HepG2 (cell line): ENCODE measurements around the gene SLC12A3. TPM values are rescaled to one million over a fixed set of nuclear protein-coding genes. Genes with fewer than 3 reads are reported as not detected.
A peak's percentile ranks its signal among the peaks of the same experiment; 100 is the strongest.

Experiments
- AKAP8 ChIP-seq: sonication (generic); formaldehyde crosslinking; IDR thresholded peaks from 2 replicates; pipeline ENCODE4 v1.5.1; 2020; ENCODE audit warnings: mild to moderate bottlenecking, missing genetic modification reagents
- ARID2 ChIP-seq: sonication (generic); formaldehyde crosslinking; IDR thresholded peaks from 2 replicates; pipeline ENCODE4 v1.8.1; 2022; ENCODE audit warnings: mild to moderate bottlenecking, missing genetic modification reagents, borderline replicate concordance
- ATF6 ChIP-seq: sonication (generic); formaldehyde crosslinking; conservative IDR thresholded peaks from 2 replicates; pipeline ENCODE4 v1.4.0; 2020; ENCODE audit warnings: missing genetic modification reagents
- BRD4 ChIP-seq: sonication (generic); formaldehyde crosslinking; IDR thresholded peaks from 2 replicates; pipeline ENCODE4 v1.4.0; 2020; ENCODE audit warnings: missing genetic modification reagents
- DDIT3 ChIP-seq: sonication (generic); formaldehyde crosslinking; IDR thresholded peaks from 2 replicates; pipeline ENCODE4 v1.4.0; 2020; ENCODE audit warnings: mild to moderate bottlenecking, missing genetic modification reagents
- EED ChIP-seq: sonication (generic); formaldehyde crosslinking; IDR thresholded peaks from 2 replicates; pipeline ENCODE4 v1.5.0; 2020; ENCODE audit warnings: mild to moderate bottlenecking, missing genetic modification reagents
- EHMT2 ChIP-seq: fragments of 200-600 bp; sonication (generic); IDR thresholded peaks from 2 replicates; pipeline ENCODE4 v1.7.0; 2017; ENCODE audit warnings: antibody characterized with exemption, low read depth, low read length, borderline replicate concordance
- ELF3 ChIP-seq: IDR thresholded peaks from 2 replicates; pipeline ENCODE4 v1.6.1; 2016; ENCODE audit warnings: missing genetic modification reagents, missing compliant biosample characterization
- ETV5 ChIP-seq: IDR thresholded peaks from 2 replicates; pipeline ENCODE4 v1.6.1; 2018; ENCODE audit warnings: missing biosample characterization, missing genetic modification reagents, inconsistent platforms, borderline replicate concordance
- GLI4 ChIP-seq: sonication (generic); formaldehyde crosslinking; IDR thresholded peaks from 2 replicates; pipeline ENCODE4 v1.5.1; 2020; ENCODE audit warnings: missing genetic modification reagents, mild to moderate bottlenecking, moderate library complexity, borderline replicate concordance
- HNRNPK ChIP-seq: fragments of 200-400 bp; formaldehyde crosslinking; IDR thresholded peaks from 2 replicates; pipeline ENCODE4 v1.6.1; 2018; ENCODE audit warnings: low read length, low read depth, moderate library complexity, mild to moderate bottlenecking; ENCODE audit not compliant: poor library complexity, severe bottlenecking
- NCOA5 ChIP-seq: sonication (generic); formaldehyde crosslinking; IDR thresholded peaks from 2 replicates; pipeline ENCODE4 v1.4.0; 2020; ENCODE audit warnings: missing genetic modification reagents
- NFYC ChIP-seq: IDR thresholded peaks from 2 replicates; pipeline ENCODE4 v1.6.1; 2016; ENCODE audit warnings: missing genetic modification reagents, missing compliant biosample characterization
- POLR2AphosphoS5 ChIP-seq: IDR thresholded peaks from 2 replicates; pipeline ENCODE4 v1.6.1; 2012; ENCODE audit warnings: low read depth, low read length
- POLR2G ChIP-seq: fragments of 200-400 bp; formaldehyde crosslinking; IDR thresholded peaks from 2 replicates; pipeline ENCODE4 v1.6.1; 2018; ENCODE audit warnings: mild to moderate bottlenecking, low read depth, low read length, moderate library complexity
- SMAD3 ChIP-seq: sonication (generic); formaldehyde crosslinking; IDR thresholded peaks from 2 replicates; pipeline ENCODE4 v1.4.0; 2020; ENCODE audit warnings: missing genetic modification reagents
- SOX6 ChIP-seq, 2 experiments: fragments of 450-650 bp in 1 of 2; sonication (generic) in 1 of 2; formaldehyde crosslinking in 1 of 2; IDR thresholded peaks; 2 replicates each; pipeline versions ENCODE4 v1.4.0 to v1.6.1; 2017 to 2020; ENCODE audit warnings: antibody characterized with exemption in 1 of 2, mild to moderate bottlenecking in 1 of 2, missing genetic modification reagents in 1 of 2
- SRF ChIP-seq: IDR thresholded peaks from 2 replicates; pipeline ENCODE4 v1.6.1; 2011; ENCODE audit warnings: mild to moderate bottlenecking, low read depth, low read length, moderate library complexity
- SRSF9 ChIP-seq: fragments of 200-400 bp; formaldehyde crosslinking; IDR thresholded peaks from 2 replicates; pipeline ENCODE4 v1.6.1; 2018; ENCODE audit warnings: borderline replicate concordance, mild to moderate bottlenecking, low read depth, low read length; ENCODE audit not compliant: insufficient read depth, poor library complexity, severe bottlenecking
- TAF1 ChIP-seq: sonication (generic); formaldehyde crosslinking; IDR thresholded peaks from 2 replicates; pipeline ENCODE4 v1.4.0; 2020; ENCODE audit warnings: missing genetic modification reagents
- TCF12 ChIP-seq, 2 experiments: fragments of 450-650 bp in 1 of 2; sonication (generic) in 1 of 2; formaldehyde crosslinking in 1 of 2; IDR thresholded peaks; 2 replicates each; pipeline versions ENCODE4 v1.6.1 to v1.8.0; 2017 to 2022; ENCODE audit warnings: antibody characterized with exemption in 1 of 2, mild to moderate bottlenecking in 1 of 2, missing genetic modification reagents in 1 of 2, moderate library complexity in 1 of 2
- TGIF2 ChIP-seq: IDR thresholded peaks from 2 replicates; pipeline ENCODE4 v1.6.1; 2016; ENCODE audit warnings: control low read depth, missing compliant biosample characterization
- TSC22D2 ChIP-seq: sonication (generic); formaldehyde crosslinking; IDR thresholded peaks from 2 replicates; pipeline ENCODE4 v1.5.1; 2020; ENCODE audit warnings: missing genetic modification reagents, mild to moderate bottlenecking, borderline replicate concordance
- ZBTB7B ChIP-seq: sonication (generic); formaldehyde crosslinking; IDR thresholded peaks from 2 replicates; pipeline ENCODE4 v1.4.0; 2020; ENCODE audit warnings: missing genetic modification reagents
- ZFP82 ChIP-seq: sonication (generic); formaldehyde crosslinking; IDR thresholded peaks from 2 replicates; pipeline ENCODE4 v1.5.1; 2020; ENCODE audit warnings: mild to moderate bottlenecking, missing genetic modification reagents, borderline replicate concordance
- ZNF143 ChIP-seq: sonication (generic); formaldehyde crosslinking; IDR thresholded peaks from 2 replicates; pipeline ENCODE4 v1.4.0; 2020; ENCODE audit warnings: missing genetic modification reagents
- ZNF256 ChIP-seq: sonication (generic); formaldehyde crosslinking; conservative IDR thresholded peaks from 2 replicates; pipeline ENCODE4 v1.4.0; 2020; ENCODE audit warnings: missing genetic modification reagents
- ZNF451 ChIP-seq: sonication (generic); formaldehyde crosslinking; IDR thresholded peaks from 2 replicates; pipeline ENCODE4 v1.5.0; 2020; ENCODE audit warnings: mild to moderate bottlenecking, missing genetic modification reagents
- ZNF670 ChIP-seq: sonication (generic); formaldehyde crosslinking; IDR thresholded peaks from 2 replicates; pipeline ENCODE4 v1.8.0; 2022; ENCODE audit warnings: mild to moderate bottlenecking, missing genetic modification reagents, borderline replicate concordance
- ZSCAN30 ChIP-seq: sonication (generic); formaldehyde crosslinking; IDR thresholded peaks from 2 replicates; pipeline ENCODE4 v1.5.0; 2020; ENCODE audit warnings: mild to moderate bottlenecking, missing genetic modification reagents
- polyA plus RNA-seq, 8 experiments: library from polyadenylated mRNA; depleted of rRNA in 3 of 8; stranded (reverse) in 7 of 8; unstranded in 1 of 8; fragments of >200 nt; fragmentation: Illumina TruSeq in 4 of 8; extraction: Trizol in 4 of 8; gene quantifications; 2 replicates each; pipeline versions ENCODE4 v1.2.1 to v1.2.3, GENCODE V29; 2011 to 2016; ENCODE audit warnings: low read depth in 4 of 8, missing spikeins in 1 of 8, mixed read lengths in 1 of 8; ENCODE audit not compliant: insufficient read depth in 1 of 8
- total RNA-seq, 5 experiments: library from RNA; depleted of rRNA; stranded (reverse); fragments of >200 nt; fragmentation: Illumina TruSeq; extraction: Trizol; gene quantifications; 2 replicates each; pipeline ENCODE4 v1.2.3, GENCODE V29; 2016; ENCODE audit warnings: low read depth in 1 of 5

Gene SLC12A3
- total and polyA plus RNA-seq, 2 of the 13 experiments (the other 11 are each of a cell fraction or from before 2014, with no cell fraction given) = 6.2 TPM; not detected in 1

GRCh38 chr16:56944954-56945839, 80.2 kb downstream of the SLC12A3 start (continued):
- TF ChIP-seq TCF12 (IDR thresholded peaks at IDR 0.05) (no peak), TCF12 (CRISPR knock-in tag; IDR thresholded peaks at IDR 0.05) (no peak), POLR2AphosphoS5 (peak; percentile 45), EED (no peak), ZNF670 (CRISPR knock-in tag) (no peak), ZNF256 (CRISPR knock-in tag) (no peak), ELF3 (CRISPR knock-in tag) (no peak), DDIT3 (CRISPR knock-in tag) (no peak), GLI4 (no peak), SRF (no peak), TSC22D2 (CRISPR knock-in tag) (no peak), ZNF143 (CRISPR knock-in tag) (no peak), ARID2 (CRISPR knock-in tag) (0 out of 2 replicates have a peak, but pooled peaks have one; percentile 71), SMAD3 (no peak), POLR2G (peak; percentile 63; the same call in 1 of the 2 replicates), NCOA5 (CRISPR knock-in tag) (no peak), ATF6 (CRISPR knock-in tag) (no peak), HNRNPK (peak; percentile 83), ZSCAN30 (no peak), ZFP82 (CRISPR knock-in tag) (no peak), ETV5 (CRISPR knock-in tag) (no peak), EHMT2 (no peak), NFYC (no peak), SRSF9 (no peak), ZBTB7B (CRISPR knock-in tag) (no peak), SOX6 (IDR thresholded peaks at IDR 0.05) (no peak), SOX6 (CRISPR knock-in tag; IDR thresholded peaks at IDR 0.05) (no peak), ZNF451 (CRISPR knock-in tag) (no peak), TAF1 (CRISPR knock-in tag) (no peak), BRD4 (CRISPR knock-in tag) (no peak), AKAP8 (0 out of 2 replicates have a peak, but pooled peaks have one; percentile 35), TGIF2 (CRISPR knock-in tag) (no peak)
